Stomach (tissue), 9 donors: ENCODE results near the gene VAT1. TPM values are rescaled to one million over a fixed set of nuclear protein-coding genes. Genes with fewer than 3 reads are reported as not detected.

ENCODE experiments used
- DNase-seq, 2 donors: peaks; one replicate each; pipeline versions ENCODE4 v3.0.0 to v3.0.0-alpha.2; 2013 to 2019
- H3K27ac ChIP-seq, 5 donors: fragments of 200-600 bp in 4 of 5; sonication (generic) in 4 of 5; one replicate each; pipeline ENCODE4 v1.5.1; 2013 to 2019; ENCODE audit warnings: mild to moderate bottlenecking in 1 of 5, moderate library complexity in 1 of 5
- H3K27me3 ChIP-seq, 3 donors: fragments of 200-600 bp; sonication (generic); one replicate each; pipeline ENCODE4 v1.5.1; 2017 to 2019; ENCODE audit warnings: mixed run types in 1 of 3
- H3K36me3 ChIP-seq, 4 donors: fragments of 200-600 bp; sonication (generic); 1 replicate in 3 of 4; 2 replicates in 1 of 4; pipeline ENCODE4 v1.5.1; 2016 to 2019
- H3K4me1 ChIP-seq, 4 donors: fragments of 200-600 bp; sonication (generic); one replicate each; pipeline ENCODE4 v1.5.1; 2016 to 2019
- H3K4me3 ChIP-seq, 4 donors: fragments of 200-600 bp; sonication (generic) in 3 of 4; one replicate each; pipeline ENCODE4 v1.5.1; 2016 to 2019; ENCODE audit warnings: mild to moderate bottlenecking in 1 of 4
- H3K9me3 ChIP-seq, 4 donors: fragments of 200-600 bp; sonication (generic); one replicate each; pipeline ENCODE4 v1.5.1; 2016 to 2019
- EP300 ChIP-seq: sonication (generic); formaldehyde crosslinking; IDR thresholded peaks from one replicate; pipeline ENCODE4 v1.6.1; 2017; ENCODE audit warnings: antibody characterized with exemption
- POLR2A ChIP-seq, 4 donors: fragments of 450-650 bp; IDR thresholded peaks; one replicate each; pipeline ENCODE4 v1.6.1; 2016; ENCODE audit warnings: antibody characterized with exemption in 4 of 4, control low read depth in 2 of 4, mild to moderate bottlenecking in 1 of 4, moderate library complexity in 1 of 4
- POLR2AphosphoS5 ChIP-seq, 3 donors: sonication (generic); formaldehyde crosslinking; IDR thresholded peaks; one replicate each; pipeline ENCODE4 v1.6.1; 2016; ENCODE audit warnings: antibody characterized with exemption in 3 of 3
- WGBS, 5 donors: extraction: QIAGEN DNeasy Blood & Tissue Kit in 3 of 5; methylation state at CpG; one replicate each; pipeline versions ENCODE4 v1.1.5 to v1.1.7; 2013 to 2018; 5-methylcytosine and 5-hydroxymethylcytosine counted together
- intact Hi-C: fragments of 100-400 bp; cut with DNase I; formaldehyde crosslinking; loops from one replicate; pipeline ENCODE4 v1.15.1; 2023; ENCODE audit warnings: low total_unique reads
- polyA plus RNA-seq, 3 donors: library from polyadenylated mRNA; stranded (reverse); fragments of 200-250 nt; gene quantifications; one replicate each; pipeline ENCODE4 v1.2.3, GENCODE V29; 2013
- total RNA-seq, 5 donors: library from RNA; depleted of rRNA; stranded (reverse); fragments of >200 nt; gene quantifications; one replicate each; pipeline versions ENCODE4 v1.1.0 to v1.2.3, GENCODE V29; 2014 to 2016
- TF ChIP-seq, protein P1 (sequence below), 7 experiments: fragments of 450-650 bp in 4 of 7; fragments of 200-600 bp in 3 of 7; sonication (generic) in 3 of 7; IDR thresholded peaks; one replicate each; pipeline ENCODE4 v1.5.1; 2016 to 2019; ENCODE audit warnings: antibody characterized with exemption in 7 of 7, control low read depth in 2 of 7, mild to moderate bottlenecking in 1 of 7
- donor health status: healthy with polysubstance abuse.
- donor health status: Bipolar disorder and iron deficiency.
- donor health status: healthy.

Gene VAT1
- total and polyA plus RNA-seq, 8 donors: 8.2 to 73.6 (median 56.6) TPM

DNA sequence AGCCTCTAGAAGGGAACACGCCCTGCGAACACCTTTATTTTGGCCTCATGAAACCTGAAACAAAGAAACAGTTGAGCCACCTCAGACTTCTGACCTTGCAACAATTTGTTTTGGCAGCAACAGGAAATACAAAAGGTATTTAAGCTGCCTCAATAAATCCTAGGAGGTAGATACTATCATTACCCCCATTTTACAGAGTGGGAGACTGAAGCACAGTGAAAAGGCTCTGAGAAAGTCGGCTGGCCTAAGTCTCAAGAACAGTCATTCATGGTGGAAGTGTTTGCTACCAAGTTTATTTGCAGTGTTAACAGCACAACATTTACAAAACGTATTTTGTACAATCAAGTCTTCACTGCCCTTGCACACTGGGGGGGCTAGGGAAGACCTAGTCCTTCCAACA is 21.8 kb upstream of the VAT1 start:
- Histone ChIP-seq H3K36me3 (peaks cover 0 to 19% (median 2%) of the 10 kb centered on the region in 4 donors), H3K4me3 (no peak overlapping the region), H3K27me3 (no peaks in the 10 kb centered on the region), H3K9me3 (no peaks in the 10 kb centered on the region), H3K4me1 (no peaks in the 10 kb centered on the region), H3K27ac (no peak overlapping the region)
- 83 to 90% (median 85%) methylated on average over 4 of the region's 4 CpGs for WGBS, 5 donors
- TF ChIP-seq POLR2AphosphoS5 (IDR thresholded peaks at IDR 0.05): no peak
- TF ChIP-seq EP300: no peak
- TF ChIP-seq POLR2A (IDR thresholded peaks at IDR 0.05): no peak
- TF ChIP-seq, protein P1, sequence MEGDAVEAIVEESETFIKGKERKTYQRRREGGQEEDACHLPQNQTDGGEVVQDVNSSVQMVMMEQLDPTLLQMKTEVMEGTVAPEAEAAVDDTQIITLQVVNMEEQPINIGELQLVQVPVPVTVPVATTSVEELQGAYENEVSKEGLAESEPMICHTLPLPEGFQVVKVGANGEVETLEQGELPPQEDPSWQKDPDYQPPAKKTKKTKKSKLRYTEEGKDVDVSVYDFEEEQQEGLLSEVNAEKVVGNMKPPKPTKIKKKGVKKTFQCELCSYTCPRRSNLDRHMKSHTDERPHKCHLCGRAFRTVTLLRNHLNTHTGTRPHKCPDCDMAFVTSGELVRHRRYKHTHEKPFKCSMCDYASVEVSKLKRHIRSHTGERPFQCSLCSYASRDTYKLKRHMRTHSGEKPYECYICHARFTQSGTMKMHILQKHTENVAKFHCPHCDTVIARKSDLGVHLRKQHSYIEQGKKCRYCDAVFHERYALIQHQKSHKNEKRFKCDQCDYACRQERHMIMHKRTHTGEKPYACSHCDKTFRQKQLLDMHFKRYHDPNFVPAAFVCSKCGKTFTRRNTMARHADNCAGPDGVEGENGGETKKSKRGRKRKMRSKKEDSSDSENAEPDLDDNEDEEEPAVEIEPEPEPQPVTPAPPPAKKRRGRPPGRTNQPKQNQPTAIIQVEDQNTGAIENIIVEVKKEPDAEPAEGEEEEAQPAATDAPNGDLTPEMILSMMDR (IDR thresholded peaks at IDR 0.05): no peak
- no peak for DNase-seq
- intact Hi-C loops: no loop called here

DNA sequence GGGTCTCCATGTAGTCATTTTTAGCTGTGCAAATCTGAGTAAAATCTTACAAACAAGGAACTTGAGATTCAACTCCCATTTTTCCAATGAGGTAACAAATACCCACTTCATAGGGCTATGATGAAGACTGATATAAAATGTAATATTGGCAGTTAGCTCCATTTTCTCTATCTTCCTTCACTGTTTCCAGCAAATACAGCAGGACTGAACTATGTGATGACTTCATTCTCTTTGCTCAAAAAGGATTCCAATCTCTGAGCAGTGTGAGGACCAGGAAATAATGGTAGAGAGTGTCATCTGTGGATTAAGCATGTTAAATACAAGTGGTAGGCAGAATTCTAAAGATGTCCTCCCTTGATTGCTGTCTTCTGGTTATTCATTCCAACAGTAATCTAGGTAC is 21.1 kb upstream of the VAT1 start:
- Histone ChIP-seq H3K27ac (no peak overlapping the region), H3K27me3 (no peaks in the 10 kb centered on the region), H3K4me1 (no peaks in the 10 kb centered on the region), H3K9me3 (no peaks in the 10 kb centered on the region), H3K4me3 (no peak overlapping the region), H3K36me3 (peaks cover 0 to 13% (median 0%) of the 10 kb centered on the region in 4 donors)
- intact Hi-C loops: no loop called here
- TF ChIP-seq, protein P1 (IDR thresholded peaks at IDR 0.05): no peak
- TF ChIP-seq EP300 (no peak), POLR2AphosphoS5 (IDR thresholded peaks at IDR 0.05) (no peak), POLR2A (IDR thresholded peaks at IDR 0.05) (no peak)
- DNase-seq: no peak

DNA sequence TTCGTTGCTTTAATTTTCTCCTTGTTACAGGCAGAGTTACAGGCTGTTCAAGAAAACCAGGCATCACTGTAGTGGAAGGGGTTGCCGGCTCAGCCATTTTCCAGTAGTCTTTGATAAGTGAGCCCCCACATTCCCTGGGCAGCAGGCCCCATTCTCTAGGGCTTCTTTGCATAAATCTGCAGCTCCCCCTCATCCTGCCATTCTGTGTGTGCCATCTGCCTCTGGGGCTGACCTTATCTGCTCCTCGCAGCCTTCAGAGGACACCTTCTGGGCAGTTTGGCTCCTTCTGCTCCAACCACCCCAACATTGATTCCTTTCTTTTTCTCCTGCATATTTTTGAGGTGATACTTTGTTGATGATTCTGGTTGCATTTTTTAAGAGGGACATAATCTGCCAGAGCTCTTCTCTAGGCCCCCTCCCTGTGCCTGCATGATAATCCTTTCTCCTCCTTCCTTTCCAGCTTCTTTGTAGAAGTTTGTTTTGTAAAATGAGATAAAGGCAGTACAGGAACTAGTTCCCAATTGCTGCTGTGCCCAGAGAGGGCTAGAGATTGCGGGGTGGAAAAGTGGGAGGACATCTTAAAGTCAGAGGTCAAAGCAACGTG is 19.9 kb upstream of the VAT1 start:
- 58 to 73% (median 68%) methylated on average over 5 of the region's 5 CpGs for WGBS, 5 donors
- no peak overlapping the region for H3K27ac ChIP-seq
- H3K4me1 ChIP-seq: no peaks in the 10 kb centered on the region
- intact Hi-C loops: no loop called here
- peaks cover 0 to 6% (median 0%) of the 10 kb centered on the region in 4 donors for H3K36me3 ChIP-seq
- H3K4me3 ChIP-seq: no peak overlapping the region
- TF ChIP-seq POLR2A (IDR thresholded peaks at IDR 0.05) (no peak), EP300 (no peak)
- TF ChIP-seq, protein P1 (IDR thresholded peaks at IDR 0.05): no peak
- DNase-seq: no peak
- no peaks in the 10 kb centered on the region for H3K9me3 ChIP-seq
- no peaks in the 10 kb centered on the region for H3K27me3 ChIP-seq

DNA sequence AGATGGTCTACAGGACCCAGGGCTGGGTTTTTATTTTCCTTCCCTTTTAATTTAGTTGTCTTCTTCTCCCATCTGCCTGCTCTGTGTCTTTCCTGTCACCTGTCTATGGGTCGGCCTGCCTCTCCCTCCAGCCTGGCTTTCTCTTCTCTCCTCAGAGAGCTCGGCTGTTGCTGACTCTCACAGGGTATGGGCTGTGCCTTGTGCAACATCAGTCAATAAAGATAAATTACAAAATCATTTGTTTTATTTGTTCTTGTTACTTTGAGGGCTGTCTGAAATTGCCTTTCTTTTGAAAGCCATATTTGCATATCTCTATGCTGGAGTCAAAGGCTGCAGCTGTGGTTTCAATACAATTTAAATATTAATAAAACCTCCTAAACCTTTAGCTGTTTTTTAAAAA is 18.5 kb upstream of the VAT1 start:
- no peaks in the 10 kb centered on the region for H3K9me3 ChIP-seq
- TF ChIP-seq, protein P1 (IDR thresholded peaks at IDR 0.05): no peak
- TF ChIP-seq EP300 (no peak), POLR2AphosphoS5 (IDR thresholded peaks at IDR 0.05) (no peak), POLR2A (IDR thresholded peaks at IDR 0.05) (no peak)
- no peak overlapping the region for H3K27ac ChIP-seq
- intact Hi-C loops: no loop called here
- no peak for DNase-seq
- 21 to 57% (median 46%) methylated on average over 2 of the region's 2 CpGs for WGBS, 5 donors
- peaks cover 0 to 6% (median 0%) of the 10 kb centered on the region in 4 donors for H3K36me3 ChIP-seq
- no peaks in the 10 kb centered on the region for H3K27me3 ChIP-seq
- no peaks in the 10 kb centered on the region for H3K4me1 ChIP-seq
- no peak overlapping the region for H3K4me3 ChIP-seq
